Endothelial cell of umbilical vein (primary cell): ENCODE data around the gene EPB41L4B.

ENCODE experiments used
- JUN ChIP-seq: IDR thresholded peaks from 2 replicates; pipeline ENCODE4 v1.6.1; 2011; ENCODE audit warnings: borderline replicate concordance, low read depth; ENCODE audit not compliant: insufficient read length, insufficient read depth
- POLR2A ChIP-seq: IDR thresholded peaks from 2 replicates; pipeline ENCODE4 v1.6.1; 2012; ENCODE audit warnings: low read depth, mild to moderate bottlenecking, control low read depth, low read length
- POLR2AphosphoS5 ChIP-seq: IDR thresholded peaks from 2 replicates; pipeline ENCODE4 v1.6.1; 2012; ENCODE audit warnings: low read depth, mild to moderate bottlenecking, control low read depth, low read length, moderate library complexity; ENCODE audit not compliant: insufficient read depth
- TF ChIP-seq, protein P1 (sequence below), 2 donors: IDR thresholded peaks; 1 replicate in 1 of 2; 2 replicates in 1 of 2; pipeline ENCODE4 v1.5.1; 2011; ENCODE audit warnings: low read length in 2 of 2, mild to moderate bottlenecking in 2 of 2, moderate library complexity in 2 of 2, control low read depth in 1 of 2, inconsistent platforms in 1 of 2, low read depth in 1 of 2; ENCODE audit not compliant: insufficient read depth in 1 of 2; ENCODE audit errors: extremely low read depth in 1 of 2

DNA sequence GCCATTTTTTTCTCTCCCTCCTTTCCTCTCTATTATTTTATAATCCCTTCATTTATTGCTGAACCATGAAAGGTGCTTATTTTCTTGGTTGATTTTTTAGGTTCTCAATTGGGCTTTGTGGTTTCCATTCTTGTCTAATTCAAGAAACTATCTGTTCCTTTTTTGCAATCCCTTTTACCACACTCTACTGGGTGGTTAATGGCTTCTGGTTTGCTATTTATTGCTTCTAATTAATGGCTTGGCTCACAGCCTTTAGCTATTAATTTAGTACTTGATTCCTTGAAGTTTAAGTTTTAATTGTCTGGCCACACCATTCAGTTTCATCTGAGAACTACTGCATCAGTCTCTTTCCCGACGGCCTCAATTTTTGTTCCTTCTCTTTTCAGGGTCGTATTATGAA is 159.4 kb downstream of the EPB41L4B start:
- TF ChIP-seq POLR2AphosphoS5 (no peak), POLR2A (no peak), JUN (no peak)
- TF ChIP-seq, protein P1, sequence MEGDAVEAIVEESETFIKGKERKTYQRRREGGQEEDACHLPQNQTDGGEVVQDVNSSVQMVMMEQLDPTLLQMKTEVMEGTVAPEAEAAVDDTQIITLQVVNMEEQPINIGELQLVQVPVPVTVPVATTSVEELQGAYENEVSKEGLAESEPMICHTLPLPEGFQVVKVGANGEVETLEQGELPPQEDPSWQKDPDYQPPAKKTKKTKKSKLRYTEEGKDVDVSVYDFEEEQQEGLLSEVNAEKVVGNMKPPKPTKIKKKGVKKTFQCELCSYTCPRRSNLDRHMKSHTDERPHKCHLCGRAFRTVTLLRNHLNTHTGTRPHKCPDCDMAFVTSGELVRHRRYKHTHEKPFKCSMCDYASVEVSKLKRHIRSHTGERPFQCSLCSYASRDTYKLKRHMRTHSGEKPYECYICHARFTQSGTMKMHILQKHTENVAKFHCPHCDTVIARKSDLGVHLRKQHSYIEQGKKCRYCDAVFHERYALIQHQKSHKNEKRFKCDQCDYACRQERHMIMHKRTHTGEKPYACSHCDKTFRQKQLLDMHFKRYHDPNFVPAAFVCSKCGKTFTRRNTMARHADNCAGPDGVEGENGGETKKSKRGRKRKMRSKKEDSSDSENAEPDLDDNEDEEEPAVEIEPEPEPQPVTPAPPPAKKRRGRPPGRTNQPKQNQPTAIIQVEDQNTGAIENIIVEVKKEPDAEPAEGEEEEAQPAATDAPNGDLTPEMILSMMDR (IDR thresholded peaks at IDR 0.05; ENCODE audit: extremely low read depth in 1 of 2, insufficient read depth in 1 of 2, low read depth in 1 of 2, low read length in 2 of 2) = no peak
